BLaER1 (cell line): ENCODE data around the gene DOCK6.
"Not testable (repeated sequence)": the region's sequence is repeated elsewhere in the genome, so short reads cannot be mapped to it uniquely, and the experiment has no call there.

ENCODE experiments used
- H3K27ac ChIP-seq: shearing (Covaris generic); formaldehyde crosslinking; 2 replicates; pipeline ENCODE4 v1.8.1; 2022
- H3K27me3 ChIP-seq: shearing (Covaris generic); formaldehyde crosslinking; 2 replicates; pipeline ENCODE4 v1.8.1; 2022
- H3K36me3 ChIP-seq: shearing (Covaris generic); formaldehyde crosslinking; 2 replicates; pipeline ENCODE4 v1.8.1; 2022
- H3K4me1 ChIP-seq: shearing (Covaris generic); formaldehyde crosslinking; 2 replicates; pipeline ENCODE4 v1.8.1; 2022
- H3K4me2 ChIP-seq: shearing (Covaris generic); formaldehyde crosslinking; 2 replicates; pipeline ENCODE4 v1.8.1; 2022
- H3K4me3 ChIP-seq: shearing (Covaris generic); formaldehyde crosslinking; 2 replicates; pipeline ENCODE4 v1.8.1; 2022
- H3K9ac ChIP-seq: shearing (Covaris generic); formaldehyde crosslinking; 2 replicates; pipeline ENCODE4 v1.8.1; 2022
- H3K9me3 ChIP-seq: shearing (Covaris generic); formaldehyde crosslinking; 2 replicates; pipeline ENCODE4 v1.8.1; 2022
- H4K20me1 ChIP-seq: shearing (Covaris generic); formaldehyde crosslinking; 2 replicates; pipeline ENCODE4 v1.8.1; 2022
- Cebpa-rat ChIP-seq: shearing (Covaris generic); IDR thresholded peaks from 2 replicates; pipeline ENCODE4 v1.8.1; 2022

The DOCK6 gene

DNA sequence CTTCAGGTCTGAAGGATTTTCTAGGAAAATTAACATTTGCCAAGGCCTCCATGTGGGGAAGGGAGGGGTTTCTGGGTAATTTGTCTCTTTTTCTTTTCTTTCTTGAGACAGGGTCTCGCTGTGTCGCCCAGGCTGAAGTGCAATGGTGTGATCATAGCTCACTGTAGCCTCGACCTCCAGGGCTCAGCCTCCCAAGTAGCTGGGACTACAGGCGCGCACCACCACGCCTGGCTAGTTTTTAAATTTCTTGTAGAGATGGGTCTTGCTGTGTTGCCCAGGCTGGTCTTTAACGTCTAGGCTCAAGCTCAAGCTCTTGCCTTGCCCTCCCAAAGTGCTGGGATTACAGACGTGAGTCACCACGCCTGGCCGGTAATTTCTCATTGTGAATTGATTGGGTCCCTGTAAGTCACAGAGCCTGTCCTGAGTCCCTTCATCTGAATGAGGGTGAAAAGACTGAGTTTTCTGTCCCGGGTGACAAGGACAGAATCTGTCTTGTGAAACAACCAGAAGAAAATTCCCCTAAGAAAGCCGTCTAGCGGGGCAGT, 96.8 kb downstream of the DOCK6 start:
- H3K27ac ChIP-seq, result no peak overlapping the region
- H3K36me3 ChIP-seq, result peaks cover 50% of the 10 kb centered on the region
- H3K9ac ChIP-seq, result no peak overlapping the region
- no peak overlapping the region for H3K4me3 ChIP-seq
- H3K4me1 ChIP-seq, result no peaks in the 10 kb centered on the region
- H3K27me3 ChIP-seq, result no peaks in the 10 kb centered on the region
- H3K9me3 ChIP-seq, result peaks cover 6% of the 10 kb centered on the region
- H4K20me1 ChIP-seq, result no peaks in the 10 kb centered on the region
- no peak overlapping the region for H3K4me2 ChIP-seq
- no peak for TF ChIP-seq Cebpa-rat

DNA sequence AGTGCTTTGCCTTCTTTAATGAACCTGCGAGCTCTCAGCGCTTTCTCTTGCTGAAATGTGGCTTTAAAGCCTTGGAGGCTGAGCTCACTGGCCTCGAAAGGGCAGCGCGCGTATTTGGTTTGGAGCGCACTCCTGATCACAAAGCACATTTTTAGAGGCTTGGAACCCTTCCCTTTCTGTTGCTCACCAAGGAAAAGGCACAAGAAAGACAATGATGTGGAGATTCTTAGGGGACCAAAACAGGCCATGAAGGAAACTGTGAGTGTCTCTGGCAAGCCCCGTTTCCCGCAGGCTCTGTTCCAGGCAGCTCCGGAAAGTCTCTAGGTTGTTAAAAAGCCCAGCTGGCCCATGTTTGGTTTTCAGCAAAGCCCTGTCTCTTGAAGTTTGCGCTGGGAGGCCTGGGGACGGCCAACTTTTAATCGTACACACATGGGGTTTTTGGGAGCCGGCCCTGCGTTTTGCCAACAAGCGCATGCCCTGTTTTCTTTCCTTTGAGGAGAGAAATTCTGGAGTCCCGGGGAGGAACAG, 97.4 kb downstream of the DOCK6 start:
- H4K20me1 ChIP-seq, result no peaks in the 10 kb centered on the region
- no peak for TF ChIP-seq Cebpa-rat
- no peaks in the 10 kb centered on the region for H3K4me1 ChIP-seq
- no peaks in the 10 kb centered on the region for H3K27me3 ChIP-seq
- no peak overlapping the region for H3K9ac ChIP-seq
- peaks cover 44% of the 10 kb centered on the region for H3K36me3 ChIP-seq
- H3K4me2 ChIP-seq, result no peak overlapping the region
- peaks cover 10% of the 10 kb centered on the region for H3K9me3 ChIP-seq
- no peak overlapping the region for H3K4me3 ChIP-seq
- H3K27ac ChIP-seq, result no peak overlapping the region

DNA sequence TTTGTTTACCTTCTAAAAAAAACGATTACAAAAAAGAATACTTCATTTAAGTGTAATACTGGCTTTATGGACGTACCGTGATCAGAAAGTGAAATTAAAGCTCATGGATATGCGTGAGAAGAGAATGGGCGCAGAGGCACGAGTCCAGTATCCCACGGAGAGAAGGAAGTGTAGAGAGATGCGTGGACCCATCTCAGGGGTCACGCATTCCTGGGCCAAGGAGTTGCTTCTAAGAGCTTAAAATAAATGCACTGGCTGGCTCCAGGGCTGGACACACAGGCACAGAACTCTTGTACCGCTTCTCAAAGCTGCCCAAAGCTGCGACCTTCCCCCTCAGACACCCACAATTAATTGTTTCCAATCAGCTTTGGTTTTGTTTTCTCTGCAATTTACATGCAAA, 98.0 kb downstream of the DOCK6 start:
- Histone ChIP-seq H3K4me2 (no peak overlapping the region), H3K9me3 (peaks cover 10% of the 10 kb centered on the region), H3K4me3 (no peak overlapping the region), H3K27ac (no peak overlapping the region), H3K4me1 (no peaks in the 10 kb centered on the region), H3K9ac (no peak overlapping the region), H3K27me3 (no peaks in the 10 kb centered on the region), H4K20me1 (no peaks in the 10 kb centered on the region), H3K36me3 (peaks cover 38% of the 10 kb centered on the region)
- no peak for TF ChIP-seq Cebpa-rat

DNA sequence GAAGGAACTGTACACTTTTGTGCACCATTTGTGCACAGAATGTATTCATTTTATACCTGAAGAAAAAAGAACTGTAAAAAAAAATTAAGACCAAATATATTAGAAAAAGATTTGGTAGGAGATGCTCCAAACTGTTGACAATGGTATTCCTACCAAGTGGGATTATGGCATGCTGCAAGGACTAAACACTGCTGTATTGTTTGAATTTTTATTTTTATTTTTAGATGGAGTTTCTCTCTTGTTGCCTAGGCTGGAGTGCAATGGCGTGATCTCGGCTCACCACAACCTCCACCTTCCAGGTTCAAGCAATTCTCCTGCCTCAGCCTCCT, 101.9 kb downstream of the DOCK6 start:
- H3K4me1 ChIP-seq, H3K36me3 ChIP-seq, H3K27me3 ChIP-seq, H3K9ac ChIP-seq, H3K4me2 ChIP-seq, H3K4me3 ChIP-seq, H4K20me1 ChIP-seq, H3K27ac ChIP-seq: not testable (repeated sequence)
- H3K9me3 ChIP-seq, result peaks cover 10% of the 10 kb centered on the region

DNA sequence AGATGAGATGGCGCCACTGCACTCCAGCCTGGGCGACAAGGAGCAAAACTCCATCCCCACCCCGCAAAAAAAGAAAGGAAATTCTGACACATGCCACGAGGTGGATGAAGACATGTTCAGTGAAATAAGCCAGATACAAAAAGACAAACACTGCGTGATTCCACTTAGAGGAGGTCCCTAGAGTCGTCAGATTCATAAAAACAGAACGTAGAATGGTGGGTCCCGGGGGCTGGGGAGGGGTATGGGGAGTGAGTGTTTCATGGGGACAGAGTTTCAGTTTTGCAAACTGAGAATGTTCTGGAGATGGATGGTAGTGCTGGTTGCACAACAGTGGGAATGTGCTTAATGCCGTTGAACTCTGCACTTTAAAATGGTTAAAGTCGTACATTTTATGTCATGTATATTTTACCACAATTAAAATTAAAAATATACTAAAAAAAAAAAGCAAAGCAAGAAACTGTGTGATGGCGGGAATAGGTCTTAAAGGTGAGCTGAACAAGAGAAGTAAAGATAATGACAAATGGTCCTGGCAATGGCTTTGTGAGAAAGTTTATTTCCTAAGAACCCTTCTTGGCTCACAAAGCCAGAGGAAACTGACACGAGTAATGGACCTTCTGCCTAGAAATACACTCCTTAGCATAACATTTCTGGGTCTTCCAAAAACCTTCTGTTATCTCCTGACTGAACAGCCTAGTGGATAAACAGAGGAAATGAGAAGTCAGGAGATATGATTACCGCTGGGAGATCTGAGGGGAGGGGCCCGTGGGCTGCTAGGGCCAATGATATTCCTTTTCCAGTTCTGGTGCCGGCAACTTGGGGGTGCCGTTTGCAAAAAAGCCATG, 102.5 kb downstream of the DOCK6 start:
- Histone ChIP-seq H3K9me3 (peaks cover 10% of the 10 kb centered on the region), H3K9ac (no peak overlapping the region), H3K4me3 (no peak overlapping the region), H3K36me3 (no peaks in the 10 kb centered on the region), H3K27ac (no peak overlapping the region), H3K4me2 (no peak overlapping the region), H3K4me1 (peaks cover 11% of the 10 kb centered on the region), H3K27me3 (no peaks in the 10 kb centered on the region), H4K20me1 (no peaks in the 10 kb centered on the region)
- no peak for TF ChIP-seq Cebpa-rat

DNA sequence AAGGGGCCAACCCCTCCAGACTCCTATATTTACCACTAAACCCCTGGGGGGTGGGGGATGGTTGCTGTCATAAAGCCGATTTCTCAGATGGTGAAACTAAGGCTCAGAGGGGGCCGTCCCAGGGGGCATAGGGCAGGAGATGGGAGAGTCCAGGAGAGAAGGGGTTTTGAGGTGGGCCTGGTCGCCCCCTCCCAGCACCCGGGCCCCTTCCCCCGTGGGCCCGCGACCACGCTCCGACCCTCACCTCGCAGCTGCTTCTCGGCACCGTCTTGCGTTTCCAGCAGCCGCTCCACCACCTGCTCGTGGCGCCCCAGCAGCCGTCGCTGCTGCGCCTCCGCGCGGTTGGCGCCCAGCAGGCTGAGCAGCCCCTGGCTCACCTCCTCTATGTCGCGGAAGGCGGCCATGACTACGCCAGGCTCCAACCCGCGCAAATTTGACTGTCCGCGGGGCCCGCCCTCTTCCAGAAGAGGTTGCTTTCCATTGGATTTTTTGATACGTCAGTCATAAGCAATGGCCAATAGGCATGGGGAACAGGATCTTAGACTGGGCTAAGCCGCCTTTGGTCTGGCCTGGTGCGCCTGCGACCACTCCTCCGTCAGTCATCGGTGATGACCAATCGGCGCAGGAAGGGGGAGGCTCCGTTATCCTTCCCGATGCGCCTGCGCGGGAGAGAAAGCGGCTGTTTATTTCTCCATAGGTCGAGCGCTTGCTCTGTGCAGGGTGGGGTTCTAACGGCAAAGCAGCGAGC, 106.8 kb downstream of the DOCK6 start, which contains the start of gene SPC24:
TSS of gene SPC24 (minus strand) at position 410 of the 748 bp plus-strand sequence. CDS start at position 404, 6 bp downstream.
- Histone ChIP-seq H3K27ac (peak within 1 kb of the TSS; percentile 89), H3K4me3 (peak within 1 kb of the TSS; percentile 92), H4K20me1 (no peaks in the 10 kb centered on the region), H3K36me3 (peaks cover 19% of the 10 kb centered on the region), H3K4me2 (peak within 1 kb of the TSS; percentile 95), H3K27me3 (no peaks in the 10 kb centered on the region), H3K9me3 (peaks cover 4% of the 10 kb centered on the region), H3K4me1 (peaks cover 27% of the 10 kb centered on the region), H3K9ac (peak within 1 kb of the TSS; percentile 93)
- no peak for TF ChIP-seq Cebpa-rat

DNA sequence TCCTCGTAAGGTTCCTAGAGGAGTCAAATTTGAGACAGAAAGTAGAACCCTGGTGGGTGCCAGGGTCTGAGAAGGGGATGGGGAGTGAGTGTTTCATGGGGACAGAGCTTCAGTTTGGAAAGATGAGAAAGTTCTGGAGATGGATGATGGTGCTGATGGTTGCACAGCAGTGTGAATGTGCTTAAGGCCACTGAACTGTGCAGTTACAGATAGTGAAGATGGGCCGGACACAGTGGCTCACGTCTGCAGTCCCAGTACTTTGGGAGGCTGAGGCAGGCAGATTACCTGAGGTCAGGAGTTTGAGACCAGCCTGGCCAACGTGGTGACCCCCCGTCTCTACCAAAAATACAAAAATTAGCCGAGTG, 107.7 kb downstream of the DOCK6 start:
- no peaks in the 10 kb centered on the region for H3K27me3 ChIP-seq
- no peak for TF ChIP-seq Cebpa-rat
- H3K4me3 ChIP-seq, result peak overlapping the region; percentile 92
- peak overlapping the region; percentile 93 for H3K9ac ChIP-seq
- no peaks in the 10 kb centered on the region for H4K20me1 ChIP-seq
- H3K9me3 ChIP-seq, result no peaks in the 10 kb centered on the region
- H3K4me1 ChIP-seq, result peaks cover 27% of the 10 kb centered on the region
- H3K4me2 ChIP-seq, result peak overlapping the region; percentile 95
- peak overlapping the region; percentile 89 for H3K27ac ChIP-seq
- peaks cover 28% of the 10 kb centered on the region for H3K36me3 ChIP-seq

DNA sequence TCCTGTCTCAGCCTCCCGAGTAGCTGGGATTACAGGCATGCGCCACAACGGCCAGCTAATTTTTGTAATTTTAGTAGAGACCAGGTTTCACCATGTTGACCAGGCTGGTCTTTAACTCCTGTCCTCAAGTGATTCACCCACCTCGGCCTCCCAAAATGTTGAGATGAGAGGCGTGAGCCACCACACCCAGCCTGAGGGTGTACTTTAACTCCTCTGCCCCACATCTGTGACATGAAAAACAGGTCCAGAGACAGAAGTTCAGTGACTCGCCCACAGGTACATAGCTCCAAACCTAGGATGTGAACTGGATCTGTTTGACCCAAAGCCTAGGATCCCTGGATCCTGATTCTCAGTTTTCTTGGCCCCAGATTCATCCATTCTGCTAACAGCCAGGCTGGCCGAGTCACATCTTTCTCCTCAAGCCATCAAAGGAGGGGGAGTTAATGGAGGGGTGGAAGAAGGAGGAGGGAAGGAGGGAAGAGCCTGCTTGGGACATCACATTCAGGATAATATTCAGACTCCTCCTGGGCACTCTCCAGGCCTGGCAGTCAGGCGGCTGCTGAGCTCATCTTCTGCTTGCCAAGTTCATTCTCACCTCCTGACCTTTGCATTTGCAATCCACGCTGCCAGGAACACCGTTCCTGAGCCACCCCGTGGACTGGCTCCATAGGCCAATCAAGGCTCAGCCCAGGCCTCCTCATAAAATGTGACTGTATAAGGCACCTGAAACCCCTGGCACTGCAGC, 109.8 kb downstream of the DOCK6 start:
- no peak overlapping the region; the same call in 1 of the 2 replicates for H3K9ac ChIP-seq
- H4K20me1 ChIP-seq, result 0 out of 2 replicates have a peak, but pooled peaks cover 9% of the 10 kb centered on the region
- no peaks in the 10 kb centered on the region for H3K27me3 ChIP-seq
- peaks cover 31% of the 10 kb centered on the region for H3K4me1 ChIP-seq
- H3K4me2 ChIP-seq, result no peak overlapping the region
- H3K9me3 ChIP-seq, result no peaks in the 10 kb centered on the region
- peaks cover 50% of the 10 kb centered on the region for H3K36me3 ChIP-seq
- TF ChIP-seq Cebpa-rat, result no peak
- no peak overlapping the region for H3K4me3 ChIP-seq
- H3K27ac ChIP-seq, result no peak overlapping the region

DNA sequence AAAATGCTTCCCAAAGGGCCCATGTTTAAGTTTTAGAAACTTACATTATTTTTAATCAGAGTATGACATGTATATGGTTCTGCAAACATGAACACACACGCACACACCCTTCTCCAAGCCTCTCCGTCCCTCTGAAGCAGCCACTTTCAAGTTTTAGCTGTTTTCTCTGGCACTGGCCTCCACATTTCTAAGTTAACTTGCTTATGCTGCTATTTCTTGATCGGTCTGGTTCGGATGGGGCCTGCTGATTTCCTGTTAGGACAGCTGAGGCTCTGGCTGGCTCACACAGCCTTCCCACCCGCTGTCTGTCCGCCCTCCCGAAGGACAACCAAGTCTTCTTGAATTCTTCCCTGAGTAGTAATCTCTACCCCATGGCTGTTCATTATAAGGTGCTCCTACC, 111.1 kb downstream of the DOCK6 start:
- H3K9ac ChIP-seq, result no peak overlapping the region
- peaks cover 61% of the 10 kb centered on the region for H3K36me3 ChIP-seq
- no peaks in the 10 kb centered on the region for H3K27me3 ChIP-seq
- peaks cover 27% of the 10 kb centered on the region for H3K4me1 ChIP-seq
- 0 out of 2 replicates have a peak, but pooled peaks cover 14% of the 10 kb centered on the region for H4K20me1 ChIP-seq
- no peak for TF ChIP-seq Cebpa-rat
- no peak overlapping the region for H3K4me3 ChIP-seq
- no peaks in the 10 kb centered on the region for H3K9me3 ChIP-seq
- no peak overlapping the region for H3K27ac ChIP-seq
- H3K4me2 ChIP-seq, result no peak overlapping the region
